GM18517 (cell line): Measurements from ENCODE around the gene SRGN.

Source experiments
- ATAC-seq: cut with Tn5 transposase; IDR thresholded peaks from one replicate; pipeline ENCODE4 v1.9.1; 2021; ENCODE audit warnings: mild to moderate bottlenecking, moderate library complexity; ENCODE audit not compliant: unreplicated experiment

Gene SRGN

DNA sequence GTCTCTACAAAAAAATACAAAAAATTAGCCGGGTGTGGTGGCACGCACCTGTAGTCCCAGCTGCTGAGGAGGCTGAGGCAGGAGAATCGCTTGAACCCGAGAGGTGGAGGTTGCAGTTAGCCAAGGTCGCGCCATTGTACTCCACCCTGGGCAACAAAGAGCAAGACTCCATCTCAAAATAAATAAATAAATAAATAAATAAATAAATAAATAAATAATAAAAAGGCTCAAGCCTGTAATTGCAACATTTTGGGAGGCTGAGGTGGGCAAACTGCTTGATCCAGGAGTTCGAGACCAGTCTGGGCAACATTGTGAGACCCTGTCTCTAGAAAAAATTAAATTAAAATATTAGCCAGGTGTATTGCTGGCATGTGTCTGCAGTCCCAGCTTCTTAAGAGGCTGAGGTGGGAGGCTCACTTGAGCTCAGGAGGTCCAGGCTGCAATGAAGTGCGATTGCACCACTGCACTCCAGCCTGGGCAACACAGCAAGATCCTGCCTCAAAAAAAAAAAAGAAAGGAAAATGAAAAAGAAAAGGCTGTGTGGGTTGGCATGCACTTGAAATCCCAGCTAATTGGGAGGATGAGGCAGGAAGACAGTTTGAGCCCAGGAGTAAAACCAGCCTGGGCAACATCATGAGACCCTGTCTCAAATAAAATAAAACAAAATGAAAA, 27.6 kb upstream of the SRGN start:
- ATAC-seq = no peak

GRCh38 chr10:69061305-69062161, 26.4 kb upstream of the SRGN start:
- peak; percentile 62 for ATAC-seq

DNA sequence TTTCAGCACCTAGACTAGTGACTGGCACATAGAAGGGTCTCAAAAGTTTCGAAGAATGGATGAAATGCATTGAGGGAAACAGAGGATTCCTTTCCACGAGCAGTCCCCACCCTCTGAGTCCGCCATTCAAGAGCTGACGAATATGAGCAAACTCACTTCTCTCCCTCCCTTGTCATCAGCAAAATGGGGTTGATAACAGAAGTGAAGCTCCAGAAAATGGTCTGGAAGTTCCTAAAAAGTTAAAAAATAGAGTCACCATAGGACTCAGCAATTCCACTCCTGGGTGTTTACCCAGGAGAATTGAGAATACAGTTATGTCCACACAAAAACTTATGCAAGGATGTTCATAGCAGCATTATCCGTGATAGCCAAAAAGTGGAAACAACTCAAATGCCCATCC, 25.0 kb upstream of the SRGN start:
- no peak for ATAC-seq

DNA sequence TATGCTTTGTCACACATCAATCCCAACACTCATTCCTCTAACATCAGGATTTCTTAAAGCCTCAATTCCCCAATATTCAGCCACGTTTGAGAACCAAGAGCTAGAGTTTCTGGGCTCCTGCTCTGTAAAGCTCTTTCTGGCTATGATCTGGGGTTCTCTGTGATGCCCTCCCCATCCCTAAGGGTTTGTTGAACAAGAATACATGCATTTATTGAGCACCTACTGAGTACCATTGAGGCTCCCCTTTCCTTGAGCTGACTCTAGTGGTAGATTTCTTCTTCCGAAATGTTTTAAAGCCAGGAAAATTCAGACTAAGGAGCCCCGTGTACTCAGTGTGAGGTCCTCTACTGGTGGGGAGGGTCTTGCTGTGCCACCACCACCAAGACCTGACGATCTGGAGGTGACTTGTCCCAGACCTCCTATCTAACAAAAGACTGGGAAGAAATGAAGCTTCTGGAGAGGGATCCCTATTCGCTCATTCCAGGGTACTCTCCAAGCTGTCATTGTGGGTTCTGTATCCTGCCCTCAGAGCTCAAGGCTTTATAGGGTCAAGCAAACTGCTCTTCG, 23.1 kb upstream of the SRGN start:
- ATAC-seq = no peak

- ATAC-seq = peak; percentile 49
These were observed 22.2 kb upstream of the SRGN start for GRCh38 chr10:69065406-69066361.

- ATAC-seq = no peak
These were observed 20.7 kb upstream of the SRGN start for GRCh38 chr10:69067189-69067588.

DNA sequence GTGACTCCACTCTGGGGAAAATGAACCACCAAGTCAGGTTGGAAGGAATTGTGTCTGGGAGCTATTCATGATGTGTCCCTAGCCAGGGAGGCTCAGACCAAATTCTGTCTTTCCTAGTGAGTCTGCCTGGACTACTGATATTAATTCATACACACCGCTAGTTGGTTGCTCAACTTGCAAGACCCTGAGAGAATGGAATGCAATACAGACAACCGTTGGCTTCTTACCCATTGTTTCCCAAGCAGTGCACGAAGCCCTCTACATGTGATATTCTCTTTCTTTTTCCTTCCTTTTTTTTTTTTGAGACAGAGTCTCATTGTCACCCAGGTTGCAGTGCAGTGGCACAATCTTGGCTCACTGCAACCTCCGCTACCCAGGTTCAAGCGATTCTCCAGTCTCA, 19.4 kb upstream of the SRGN start:
- no peak for ATAC-seq

DNA sequence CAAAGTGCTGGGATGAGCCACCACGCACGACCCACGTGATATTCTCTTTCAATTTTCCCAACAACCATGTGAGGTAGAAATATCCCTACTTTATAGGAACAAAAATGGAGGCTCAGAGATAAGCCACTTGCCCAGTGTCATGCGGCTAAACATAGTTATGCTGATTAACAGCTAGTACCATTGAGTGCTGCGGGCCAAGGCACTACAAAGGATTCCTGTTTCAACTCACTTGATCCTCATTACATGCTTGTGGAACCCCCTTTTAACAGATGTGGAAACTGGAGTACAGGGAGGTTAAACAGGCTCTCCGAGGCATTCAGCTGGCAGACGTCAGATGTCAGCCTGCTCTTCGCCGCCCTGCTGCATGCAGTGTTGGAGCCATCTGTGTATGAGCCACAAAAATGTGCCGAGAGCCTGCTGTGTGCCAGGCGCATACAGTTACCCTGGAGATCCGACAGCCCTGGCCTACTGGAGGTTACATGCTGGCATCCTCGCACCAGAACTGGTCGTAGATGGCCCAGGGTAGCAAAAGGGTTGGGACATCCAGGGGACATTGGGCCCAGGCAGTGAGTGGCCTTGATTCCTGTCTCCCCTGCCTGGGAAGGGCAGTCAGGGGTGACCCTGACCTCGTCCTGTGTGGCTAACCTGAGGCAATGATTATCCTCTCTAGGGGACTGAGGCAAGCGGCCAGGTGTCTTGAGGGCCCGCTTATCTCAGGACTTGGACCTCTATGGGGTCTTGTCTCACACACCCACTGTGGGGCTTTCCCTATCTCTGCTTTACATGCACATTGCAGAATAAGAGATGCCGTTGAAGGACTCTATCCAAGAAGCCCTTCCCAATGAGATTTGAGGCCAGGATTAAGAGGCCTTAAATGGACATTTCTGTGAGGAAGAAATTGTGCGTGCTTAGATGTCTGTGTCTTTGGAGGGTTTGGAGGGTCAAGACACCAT, 18.5 kb upstream of the SRGN start:
- ATAC-seq = no peak

GRCh38 chr10:69070951-69071350, 17.0 kb upstream of the SRGN start:
- no peak for ATAC-seq

- no peak for ATAC-seq
These were observed 16.3 kb upstream of the SRGN start for GRCh38 chr10:69071610-69072009.

- ATAC-seq = no peak
These were observed 14.9 kb upstream of the SRGN start for GRCh38 chr10:69073026-69073425.

GRCh38 chr10:69073736-69074364, 14.1 kb upstream of the SRGN start:
- ATAC-seq = no peak

DNA sequence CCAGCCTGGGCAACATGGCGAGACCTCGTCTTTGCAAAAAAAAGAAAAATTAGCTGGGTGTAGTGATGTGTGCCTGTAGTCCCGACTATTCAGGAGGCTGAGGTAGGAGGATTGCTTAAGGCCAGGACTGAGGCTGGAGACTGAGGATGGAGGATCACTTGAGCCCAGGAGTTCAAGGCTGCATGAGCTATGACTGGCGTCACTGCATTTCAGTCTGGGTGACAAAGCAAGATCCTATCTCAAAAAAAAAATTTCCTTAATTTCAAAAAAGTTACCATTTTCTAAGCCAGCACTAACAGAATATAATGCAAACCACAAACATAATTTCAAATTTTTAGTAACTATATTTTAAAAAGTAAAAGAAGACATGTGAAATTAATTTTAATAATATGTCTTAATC, 13.4 kb upstream of the SRGN start:
- ATAC-seq = no peak

GRCh38 chr10:69075431-69075830, 12.5 kb upstream of the SRGN start:
- ATAC-seq = no peak

DNA sequence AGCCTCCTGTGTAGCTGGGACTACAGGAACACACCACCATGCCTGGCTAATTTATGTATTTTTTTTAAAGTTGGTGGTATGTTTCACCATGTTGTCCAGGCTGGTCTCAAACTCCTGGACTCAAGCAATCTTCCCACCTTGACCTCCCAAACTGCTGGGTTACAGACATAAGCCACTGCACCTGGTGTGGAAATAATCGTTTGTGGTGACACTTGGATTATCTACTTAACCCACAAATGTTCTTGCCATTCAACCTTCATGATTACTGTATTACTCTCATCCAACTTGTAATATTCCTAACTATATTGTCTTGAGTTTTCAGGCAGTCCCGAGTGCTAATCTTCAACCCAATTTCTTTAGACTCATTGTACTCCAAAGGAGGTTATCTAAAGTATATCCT, 9.6 kb upstream of the SRGN start:
- no peak for ATAC-seq

DNA sequence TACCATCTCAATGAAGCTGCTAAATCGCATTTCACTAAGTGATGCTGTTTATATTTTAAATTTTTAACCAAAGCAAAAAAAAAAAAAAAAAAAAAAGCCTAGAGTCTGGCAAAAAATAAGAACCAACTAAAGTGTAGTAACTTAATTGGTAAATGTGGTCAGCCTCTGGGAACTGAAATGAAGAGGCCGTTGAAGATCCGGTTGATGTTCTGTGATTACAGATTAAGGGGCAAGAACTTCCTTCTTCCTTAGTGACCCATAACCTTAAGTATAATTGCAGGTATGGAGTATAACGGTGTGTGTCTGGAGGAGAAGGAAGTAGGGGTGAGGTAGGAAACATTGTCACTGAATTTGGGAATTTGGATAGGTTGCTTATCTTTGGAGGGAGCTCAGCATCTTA, 7.7 kb upstream of the SRGN start:
- no peak for ATAC-seq

- no peak for ATAC-seq
These were observed 1.8 kb upstream of the SRGN start for GRCh38 chr10:69086001-69086509.

DNA sequence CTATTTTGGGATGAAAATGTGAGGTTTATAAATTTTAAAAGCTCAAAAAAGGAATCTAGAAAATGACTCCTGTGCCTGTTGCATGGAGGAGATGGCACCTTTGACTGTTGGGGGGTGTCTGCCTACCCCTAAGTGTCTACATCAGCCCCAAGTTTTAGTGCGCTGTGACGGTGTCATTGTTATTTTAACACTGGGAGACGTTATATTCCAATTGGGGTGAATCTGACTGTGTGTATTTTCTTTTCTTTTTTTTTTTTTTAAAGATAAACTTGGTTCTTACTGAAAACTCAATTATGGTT, 517 bp downstream of the SRGN start:
- ATAC-seq = no peak

GRCh38 chr10:69088801-69089501, 1.0 kb downstream of the SRGN start:
- ATAC-seq = peak; percentile 26
